Hippocampal formation (tissue), 2 donors: ENCODE data around the gene RPL37A.

ENCODE experiments used
- DNase-seq, 2 donors: peaks; one replicate each; lab custom pipeline; 2025; lab: John Stamatoyannopoulos, UW

The RPL37A gene

DNA sequence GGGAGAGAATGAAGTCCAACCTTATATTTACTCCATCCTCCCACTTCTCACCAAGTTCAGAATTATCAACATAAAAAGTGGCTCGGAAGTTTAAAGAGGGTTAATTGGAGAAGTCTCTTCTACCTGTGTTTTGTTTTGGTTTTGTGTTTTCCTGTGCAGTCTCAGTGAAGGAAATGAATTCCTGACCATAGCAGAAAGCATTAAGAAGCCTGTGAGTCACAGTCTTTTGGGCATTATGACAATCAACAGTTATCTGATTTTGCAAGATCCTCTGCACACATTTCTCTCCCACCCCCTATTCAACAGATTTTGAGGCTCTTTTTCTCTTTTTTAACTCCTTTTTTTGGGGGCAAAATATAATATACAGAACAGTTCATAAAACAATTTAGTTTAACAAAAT lies 8.6 kb upstream of the RPL37A start:
- no peak for DNase-seq

DNA sequence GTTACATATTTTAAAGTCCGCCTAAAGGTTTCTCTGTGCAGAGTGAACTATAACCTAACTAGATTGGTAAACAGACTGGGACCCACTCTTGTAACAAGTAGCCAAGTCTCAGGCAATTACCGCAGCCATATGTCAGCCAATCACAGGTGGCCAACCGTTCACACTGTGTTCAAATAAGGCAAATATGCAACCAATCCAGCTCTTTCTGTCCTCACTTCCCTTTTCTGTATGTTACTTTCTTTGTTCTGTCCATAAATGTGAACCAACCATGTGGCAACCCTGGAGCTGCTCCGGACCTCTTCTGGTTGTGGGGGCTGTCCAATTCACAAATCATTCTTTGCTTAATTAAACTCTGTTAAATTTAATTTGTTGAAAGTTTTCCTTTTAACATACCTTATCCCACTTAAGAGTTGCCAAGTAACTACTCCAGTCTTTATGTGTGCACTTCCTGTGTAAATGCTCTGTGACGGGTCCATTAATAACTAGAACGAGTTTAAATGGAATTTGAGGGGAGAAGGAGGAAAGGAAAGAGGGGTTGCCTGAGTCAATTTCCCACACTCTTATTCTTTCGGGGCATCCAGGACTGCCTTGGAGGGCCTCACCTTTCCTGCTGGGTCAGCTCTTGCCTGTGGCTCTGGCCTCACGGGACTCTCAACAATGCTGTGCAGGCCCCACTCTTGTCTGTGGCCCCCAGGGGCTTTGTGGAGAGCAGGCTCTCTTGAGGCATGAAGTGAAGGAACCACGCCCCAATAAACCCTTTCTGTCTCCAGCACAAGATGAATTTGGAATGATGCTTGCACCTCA lies 6.6 kb upstream of the RPL37A start:
- no peak for DNase-seq

DNA sequence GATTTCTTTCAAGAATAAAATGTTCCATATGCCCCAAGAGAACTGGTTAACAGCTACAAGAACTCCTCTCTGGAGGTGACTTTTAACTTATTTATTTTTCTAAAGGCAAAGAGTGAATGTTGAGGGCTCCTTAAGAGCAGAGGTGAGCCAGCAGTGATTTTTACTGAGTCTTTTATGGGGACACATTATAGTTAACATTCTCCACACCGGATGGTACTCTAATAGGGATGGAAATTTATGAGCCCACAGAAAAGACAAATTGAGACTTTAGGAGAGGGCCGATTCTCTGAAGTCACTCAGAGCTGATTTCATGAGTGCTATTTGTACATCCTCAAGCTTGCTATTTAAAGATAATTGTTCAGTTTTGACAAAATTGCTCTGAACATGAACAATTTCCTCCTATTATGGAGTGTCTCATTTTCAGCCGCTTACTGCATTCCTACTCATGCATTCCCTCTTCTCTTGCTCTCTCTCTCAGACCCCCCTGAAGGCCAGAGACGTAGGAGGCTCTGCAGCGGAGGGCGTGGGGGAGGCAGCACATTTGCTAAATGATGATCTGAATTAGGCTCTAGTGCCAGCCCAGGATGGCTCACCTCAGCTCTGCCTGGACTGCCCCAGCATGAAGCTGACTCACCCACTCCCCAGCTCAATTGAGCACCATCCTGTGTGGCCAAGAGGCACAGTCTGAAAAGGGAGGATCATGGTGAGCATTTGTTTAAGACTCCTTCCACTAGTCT lies 5.9 kb upstream of the RPL37A start:
- DNase-seq = no peak

DNA sequence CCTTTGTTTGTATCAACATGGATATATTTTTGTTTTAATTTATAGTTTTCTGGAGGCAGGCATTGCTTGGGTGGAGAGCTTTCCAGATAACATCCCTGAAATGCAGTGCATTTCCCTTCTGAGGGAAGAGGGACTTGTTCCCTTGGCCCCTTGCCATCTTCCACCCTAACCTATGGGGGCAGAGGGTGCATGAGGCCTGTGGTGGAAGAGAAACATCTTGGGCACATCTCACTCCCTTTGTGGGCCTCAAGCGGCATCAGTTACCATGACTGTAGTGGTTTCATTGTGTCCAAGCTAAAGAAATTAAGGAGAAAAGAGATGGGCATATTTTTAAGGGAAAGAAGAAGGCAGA lies 5.3 kb upstream of the RPL37A start:
- no peak for DNase-seq

DNA sequence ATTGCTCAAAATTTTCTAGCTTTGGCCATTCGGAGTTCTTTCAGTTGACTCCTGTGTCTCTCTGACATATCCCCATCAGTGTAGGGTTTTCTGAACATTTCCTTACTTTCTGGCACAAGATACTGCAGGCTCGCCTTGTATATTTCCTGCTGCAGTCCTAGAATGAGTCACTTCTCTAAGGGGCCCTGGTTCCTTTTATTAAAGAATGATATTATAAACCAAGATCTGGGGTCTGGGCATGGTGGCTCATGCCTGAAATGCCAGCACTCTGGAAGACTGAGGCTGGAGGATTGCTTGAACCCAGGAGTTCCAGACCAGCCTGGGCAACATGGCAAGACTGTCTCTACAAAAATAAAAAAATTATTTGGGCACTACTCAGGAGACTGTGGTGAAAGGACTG lies 3.0 kb upstream of the RPL37A start:
- no peak for DNase-seq

DNA sequence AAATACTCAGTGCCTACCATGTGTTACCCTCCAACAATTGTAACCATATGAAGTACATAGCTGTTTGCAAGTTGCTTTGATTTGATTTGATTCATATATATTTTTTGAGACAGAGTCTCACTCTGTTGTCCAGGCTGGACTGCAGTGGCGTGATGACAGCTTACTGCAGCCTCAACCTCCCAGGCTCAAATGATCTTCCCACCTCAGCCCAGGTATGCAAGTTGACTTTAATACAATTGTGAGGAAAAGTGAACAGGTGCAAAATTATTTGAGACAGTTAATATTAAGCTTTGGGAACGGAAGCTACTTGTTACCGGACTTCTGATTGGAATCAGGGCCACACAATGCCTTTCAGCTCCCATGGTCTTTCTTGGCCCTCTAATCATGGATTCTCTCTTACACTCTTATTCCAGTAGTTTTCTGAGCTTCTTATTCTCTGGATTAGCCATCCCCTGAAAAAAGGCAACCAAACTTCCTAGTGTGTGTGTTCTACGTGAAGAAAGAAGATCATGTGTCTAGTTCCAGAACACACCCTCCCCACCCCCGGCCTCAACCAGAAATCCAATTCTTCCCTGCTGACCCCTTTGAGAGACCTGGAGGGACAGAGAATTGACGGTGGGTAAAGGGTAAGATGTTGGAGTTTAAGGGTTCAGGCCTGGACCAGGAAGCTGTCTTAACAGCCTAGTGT lies 1.1 kb upstream of the RPL37A start:
- DNase-seq = no peak

DNA sequence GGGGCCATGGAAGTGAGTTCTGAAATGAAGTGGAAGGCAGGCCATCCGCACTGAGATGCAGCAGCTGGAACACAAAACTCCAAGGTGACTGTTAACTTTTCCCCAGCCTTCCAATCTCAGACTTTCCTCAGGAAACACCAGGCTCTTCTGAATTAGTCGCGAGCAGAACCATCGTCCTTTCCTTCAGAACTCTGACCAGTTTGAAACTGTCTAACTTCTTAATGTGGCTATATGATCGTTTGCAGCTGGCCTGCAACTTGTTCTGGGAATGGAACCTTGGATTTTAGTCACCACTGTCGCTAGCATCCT lies 620 bp upstream of the RPL37A start:
- DNase-seq = no peak

DNA sequence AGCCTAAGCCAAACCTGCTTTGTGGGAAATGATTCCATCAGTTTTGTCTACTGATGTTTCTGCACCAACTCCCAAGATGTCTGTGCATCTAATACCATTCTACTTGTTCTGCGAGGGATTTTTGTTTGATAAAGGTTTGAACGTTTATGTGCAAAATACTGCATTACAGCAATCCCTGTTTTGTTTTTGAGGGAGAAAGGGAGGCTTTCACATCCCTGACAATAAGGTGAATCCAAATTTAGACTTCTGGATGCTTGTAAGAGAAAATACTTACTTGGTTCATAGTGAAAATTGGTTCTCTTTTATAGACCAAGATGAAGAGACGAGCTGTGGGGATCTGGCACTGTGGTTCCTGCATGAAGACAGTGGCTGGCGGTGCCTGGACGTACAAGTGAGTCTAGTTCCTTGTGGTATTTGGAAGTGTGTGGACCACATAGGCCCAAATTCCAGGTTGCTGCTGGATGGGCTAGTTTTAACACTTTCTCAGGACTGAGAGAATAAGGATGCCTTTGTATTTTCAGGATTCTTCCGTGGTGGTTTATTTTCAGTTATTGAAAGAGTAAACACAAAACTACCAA lies 1.1 kb downstream of the RPL37A start:
- DNase-seq = no peak

DNA sequence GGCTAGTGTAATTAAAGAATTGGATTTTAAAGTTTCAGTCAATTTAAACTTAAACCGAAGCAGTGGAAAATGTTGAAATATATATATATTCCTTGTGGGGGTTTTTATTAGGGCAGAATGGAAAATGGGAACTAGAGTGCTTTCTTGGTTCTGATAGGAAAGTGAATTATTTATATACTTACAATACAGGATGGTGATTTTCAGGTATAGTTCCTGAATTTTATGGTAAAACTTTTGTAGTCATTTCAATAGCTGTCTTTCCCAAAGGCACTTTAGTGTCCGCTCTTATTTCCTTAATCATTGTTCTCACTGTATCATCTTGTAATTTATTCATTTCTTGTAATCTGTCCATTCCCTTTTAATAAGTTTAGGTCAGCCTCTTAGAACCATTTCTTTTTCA lies 1.9 kb downstream of the RPL37A start:
- DNase-seq = no peak

DNA sequence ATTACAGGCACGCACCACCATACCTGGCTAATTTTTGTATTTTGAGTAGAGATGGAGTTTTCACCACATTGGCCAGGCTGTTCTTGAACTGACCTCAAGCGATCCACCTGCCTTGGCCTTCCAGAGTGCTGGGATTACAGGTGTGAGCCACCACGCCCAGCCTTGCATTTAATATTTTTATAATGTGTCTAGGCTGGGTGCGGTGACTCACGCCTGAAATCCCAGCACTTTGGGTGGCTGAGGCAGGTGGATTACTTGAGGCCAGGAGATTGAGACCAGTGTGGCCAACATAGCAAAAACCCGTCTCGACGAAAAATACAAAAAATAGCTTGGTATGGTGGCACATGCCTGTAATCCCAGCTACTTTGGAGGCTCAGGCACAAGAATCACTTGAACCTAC lies 3.2 kb downstream of the RPL37A start:
- no peak for DNase-seq

DNA sequence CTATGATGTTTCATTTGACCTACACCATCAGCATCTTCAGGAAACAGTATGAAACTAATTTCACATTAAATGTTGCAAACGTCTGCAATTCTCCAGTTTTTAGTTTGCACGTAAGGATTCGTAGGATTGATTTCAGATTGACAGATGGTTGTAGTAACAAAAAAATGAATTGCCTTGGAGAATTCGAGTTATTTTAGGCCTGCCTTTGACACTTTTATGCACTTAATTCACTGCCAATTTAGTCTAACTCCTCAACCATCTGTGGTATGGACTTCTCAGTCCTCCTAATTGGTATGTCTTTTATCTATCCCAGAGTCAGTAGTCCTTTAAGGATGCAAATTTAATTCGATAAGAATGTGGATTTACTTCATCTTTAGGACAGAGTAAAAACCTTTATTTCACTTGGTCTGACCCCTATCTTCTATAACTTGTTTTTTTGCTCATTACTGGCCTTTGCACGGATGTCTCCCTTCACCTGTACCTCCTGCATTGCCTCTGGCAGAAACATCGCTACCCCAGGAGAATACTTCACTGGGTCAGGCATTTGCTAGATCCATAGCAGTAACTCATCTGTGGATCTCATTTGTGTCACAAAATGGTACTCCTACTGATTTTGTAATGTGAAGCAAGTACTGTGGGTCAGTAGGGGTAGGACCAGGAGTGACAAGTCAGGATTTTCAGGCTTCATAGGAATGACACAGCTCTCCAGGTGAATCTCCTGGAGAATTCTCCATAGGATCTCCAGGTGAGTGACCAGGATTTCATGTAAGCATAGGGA lies 3.9 kb downstream of the RPL37A start:
- DNase-seq = no peak

DNA sequence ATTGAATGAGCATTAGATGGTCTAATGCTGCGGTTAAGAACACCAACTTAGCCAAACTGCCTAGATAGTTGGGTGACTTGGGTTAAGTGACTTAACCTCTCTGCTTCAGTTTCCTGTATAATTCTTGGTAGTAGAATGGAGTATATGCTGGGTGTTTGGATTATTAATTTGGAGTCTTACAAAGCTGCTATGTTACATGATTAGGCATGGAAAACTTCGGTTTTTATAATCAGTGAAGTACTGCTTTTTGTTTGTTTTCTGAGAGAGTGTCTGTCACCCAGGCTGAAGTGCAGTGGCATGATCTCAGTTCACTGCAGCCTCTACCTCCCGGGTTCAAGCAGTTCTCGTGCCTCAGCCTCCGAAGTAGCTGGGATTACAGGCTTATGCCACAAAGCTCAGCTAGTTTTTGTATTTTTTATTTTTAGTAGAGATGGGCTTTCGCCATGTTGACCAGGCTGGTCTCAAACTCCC lies 4.5 kb downstream of the RPL37A start:
- DNase-seq = no peak

DNA sequence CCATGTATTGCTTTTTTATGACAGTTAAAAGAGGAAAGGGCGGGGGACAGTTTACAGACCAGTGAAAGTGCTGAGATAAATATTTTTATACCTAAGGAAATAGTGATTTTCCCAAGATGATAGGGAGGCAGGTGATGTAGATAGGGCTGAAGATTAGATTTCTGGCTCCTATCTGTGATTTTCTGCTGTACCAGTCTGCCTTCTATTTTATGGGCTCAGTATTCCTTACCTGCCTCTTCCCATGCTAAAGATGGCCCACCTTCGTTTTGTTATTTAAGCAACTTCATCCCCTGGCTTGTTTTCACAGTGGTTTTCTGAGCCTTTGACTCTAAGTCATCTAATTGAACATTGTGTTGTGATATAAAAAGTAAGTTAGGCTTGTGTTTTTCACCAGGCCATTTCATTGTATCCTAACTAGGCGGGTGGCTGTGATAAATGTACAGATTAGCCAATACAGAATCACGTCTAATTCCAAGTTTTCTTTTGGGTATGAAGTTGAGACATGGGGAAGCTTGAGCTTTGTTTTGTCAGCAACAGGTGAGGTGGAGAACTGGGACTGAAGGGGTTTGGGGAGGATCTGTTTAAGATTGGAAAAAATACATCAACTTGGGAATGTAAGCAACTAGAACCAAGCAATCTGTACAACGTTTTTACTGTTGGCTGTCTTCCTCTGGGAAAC lies 5.2 kb downstream of the RPL37A start:
- no peak for DNase-seq

DNA sequence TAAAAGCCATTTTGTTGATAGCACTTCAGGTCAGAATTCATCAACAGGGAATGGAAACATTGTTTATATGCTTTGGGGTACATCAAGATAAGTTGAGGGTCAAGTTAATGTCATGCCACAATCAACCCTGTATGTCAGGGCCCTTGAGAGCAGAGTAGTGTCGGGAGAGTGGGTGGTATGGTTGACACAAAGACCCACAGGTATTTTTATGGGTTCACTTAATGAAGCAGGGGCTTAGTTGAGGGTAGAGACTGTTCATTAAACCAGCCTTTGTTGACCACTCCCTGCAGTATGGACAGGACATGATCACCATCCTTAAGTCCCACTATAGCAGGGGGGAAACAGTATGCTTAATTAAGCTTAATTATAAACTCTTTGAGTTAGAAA lies 5.7 kb downstream of the RPL37A start:
- DNase-seq = no peak

DNA sequence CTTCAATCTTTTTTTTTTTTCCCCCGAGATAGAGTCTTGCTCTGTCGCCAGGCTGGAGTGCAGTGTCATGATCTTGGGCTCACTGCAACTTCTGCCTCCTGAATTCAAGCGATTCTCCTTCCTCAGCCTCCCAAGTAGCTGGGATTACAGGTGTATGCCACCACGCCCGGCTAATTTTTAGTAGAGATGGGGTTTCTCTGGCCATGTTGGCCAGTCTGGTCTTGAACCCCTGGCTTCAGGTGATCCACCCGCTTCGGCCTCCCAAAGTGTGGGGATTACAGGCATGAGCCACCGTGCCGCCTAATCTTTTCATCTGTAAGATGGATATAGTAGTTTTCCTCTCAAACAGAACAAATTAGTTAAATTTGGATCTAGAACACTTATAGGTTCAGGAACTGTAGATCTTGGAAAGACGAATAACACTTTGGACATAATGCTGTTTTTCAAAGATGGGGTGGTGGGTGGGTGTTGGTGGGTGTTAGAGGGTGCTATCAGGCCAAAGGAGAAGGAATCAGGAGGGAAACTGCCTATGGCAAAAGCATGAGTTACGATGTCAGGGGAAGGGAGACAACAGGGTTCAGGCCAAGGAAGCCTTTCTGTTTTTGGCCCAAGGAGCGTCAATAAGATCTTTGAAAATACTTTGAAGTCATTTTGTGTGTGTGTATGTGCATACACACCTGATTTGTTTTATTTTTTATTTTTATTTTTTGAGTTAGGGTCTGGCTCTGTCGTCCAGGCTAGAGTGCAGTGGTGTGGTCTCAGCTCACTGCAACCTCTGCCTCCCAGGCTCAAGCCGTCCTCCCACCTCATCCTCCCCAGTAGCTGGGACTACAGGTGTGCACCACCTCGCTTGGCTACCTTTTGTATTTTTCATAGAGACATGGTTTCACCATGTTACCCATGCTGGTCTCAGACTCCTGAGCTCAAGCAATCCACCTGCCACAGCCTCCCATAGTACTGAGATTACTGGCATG lies 6.8 kb downstream of the RPL37A start:
- DNase-seq = no peak

DNA sequence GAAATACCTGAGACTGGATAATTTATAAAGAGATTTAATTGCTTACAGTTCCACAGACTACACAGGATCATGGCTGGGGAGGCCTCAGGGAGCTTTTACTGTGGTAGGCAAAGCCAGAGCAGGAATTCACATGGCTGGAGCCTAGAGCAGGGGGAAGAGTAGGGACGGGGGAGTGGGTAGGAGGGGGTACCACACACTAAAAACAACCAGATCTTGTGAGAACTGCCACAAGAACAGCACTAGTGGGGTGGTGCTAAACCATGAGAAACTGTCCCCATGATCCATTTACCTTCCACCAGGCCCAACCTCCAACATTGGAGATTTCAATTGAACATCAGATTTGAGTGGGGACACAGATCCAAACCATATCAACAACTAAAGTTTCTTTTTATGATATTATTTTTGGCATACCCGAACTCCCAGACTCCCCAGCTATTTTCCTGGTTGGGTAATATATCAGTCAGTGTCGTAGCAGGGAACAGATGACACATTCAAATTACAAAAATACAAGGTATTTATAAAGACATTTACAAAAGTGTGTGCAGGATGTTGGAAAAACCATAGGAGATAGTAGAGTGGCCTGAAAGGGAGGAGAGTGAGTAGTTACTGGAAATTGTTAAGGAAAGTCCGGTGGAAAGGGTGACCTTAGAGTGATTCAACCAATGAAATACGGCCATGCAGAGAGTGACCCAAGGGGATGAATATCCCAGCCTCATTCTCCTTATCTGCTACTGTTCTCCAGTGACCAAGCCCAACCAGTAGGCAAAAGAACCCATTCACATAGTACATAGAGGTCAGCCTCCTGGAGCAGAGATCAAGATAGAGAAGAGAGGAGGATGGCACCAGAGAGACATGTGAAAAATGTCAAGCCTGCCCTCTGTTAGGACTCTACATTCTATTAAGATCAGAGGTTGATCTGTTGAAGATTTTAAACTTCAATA lies 8.8 kb downstream of the RPL37A start:
- DNase-seq = no peak

DNA sequence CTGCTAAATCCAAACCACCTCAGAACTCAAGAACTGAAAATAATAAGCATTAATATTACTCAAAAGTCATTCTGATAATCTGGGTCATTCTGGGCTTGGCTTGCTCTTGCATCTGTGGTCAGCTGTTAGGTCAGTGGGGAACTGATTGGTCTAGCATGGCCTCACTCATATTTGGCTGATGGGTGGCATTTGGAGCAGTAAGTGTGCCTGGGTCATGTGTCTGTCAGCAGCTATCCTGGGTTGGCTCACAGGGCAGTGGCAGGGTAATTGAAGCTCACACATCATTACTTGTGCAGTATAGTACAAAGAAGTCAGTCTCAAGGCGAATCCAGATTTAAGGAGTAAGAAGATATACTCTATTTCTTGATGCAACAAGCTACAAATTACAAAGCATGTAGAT lies 9.6 kb downstream of the RPL37A start:
- no peak for DNase-seq

DNA sequence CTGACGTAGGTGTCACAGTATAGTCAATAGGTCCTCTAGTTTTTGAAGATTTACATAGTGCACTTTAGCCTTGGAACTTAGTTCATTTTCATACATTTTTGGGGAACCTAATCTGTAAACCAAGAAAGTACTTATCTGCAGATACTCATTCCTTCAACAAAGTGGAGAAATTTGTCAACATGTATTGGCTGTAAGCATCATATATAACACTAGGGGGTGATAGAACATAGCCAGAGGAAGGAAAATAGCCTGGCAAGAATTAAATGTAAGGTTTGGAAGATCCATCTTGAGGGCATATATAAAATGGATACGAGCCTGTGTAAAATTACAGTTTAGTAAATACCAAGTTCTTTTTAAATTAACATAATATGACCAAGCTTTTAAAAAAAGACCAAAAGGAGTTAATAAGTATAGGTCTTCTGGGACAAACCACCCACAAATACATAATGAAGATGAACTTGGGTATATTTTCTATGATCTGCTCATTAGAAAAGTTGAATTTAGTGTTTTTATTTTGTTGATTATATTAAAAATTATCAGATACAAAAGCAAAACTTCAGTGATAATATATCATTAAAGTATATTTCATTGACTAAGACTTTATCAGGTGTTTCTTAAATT lies 18.2 kb downstream of the RPL37A start:
- DNase-seq = peak in 1 of 2 donors; percentile 54
